ENCODE results near the gene CDS2. TPM values are rescaled to one million over a fixed set of nuclear protein-coding genes. Genes with fewer than 3 reads are reported as not detected.

Gene CDS2
- total RNA-seq, 4 donors from 2014 or later = 59.8 to 102 (median 73.9) TPM

DNA sequence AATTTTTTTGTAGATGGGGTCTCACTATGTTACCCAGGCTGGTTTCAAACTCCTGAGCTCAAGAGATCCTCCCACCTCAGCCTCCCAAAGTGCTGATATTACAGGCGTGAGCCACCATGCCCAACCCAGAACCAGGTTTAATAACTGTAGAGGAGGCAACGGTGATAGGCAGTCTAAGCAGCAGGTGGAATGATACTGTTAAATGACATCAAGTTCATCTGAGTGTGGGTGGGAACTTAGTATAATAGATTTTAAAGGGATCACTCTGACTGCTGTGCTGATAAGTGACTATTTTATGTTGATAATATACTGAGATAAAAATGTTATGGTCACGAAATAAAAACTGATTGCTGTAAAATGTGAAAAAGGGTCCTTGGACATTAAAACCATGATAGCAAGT is 38.1 kb upstream of the CDS2 start:
- TF ChIP-seq POLR2A (IDR thresholded peaks at IDR 0.05) (no peak), POLR2AphosphoS5 (IDR thresholded peaks at IDR 0.05) (no peak), EP300 (IDR thresholded peaks at IDR 0.05) (no peak)
- TF ChIP-seq, protein P1, sequence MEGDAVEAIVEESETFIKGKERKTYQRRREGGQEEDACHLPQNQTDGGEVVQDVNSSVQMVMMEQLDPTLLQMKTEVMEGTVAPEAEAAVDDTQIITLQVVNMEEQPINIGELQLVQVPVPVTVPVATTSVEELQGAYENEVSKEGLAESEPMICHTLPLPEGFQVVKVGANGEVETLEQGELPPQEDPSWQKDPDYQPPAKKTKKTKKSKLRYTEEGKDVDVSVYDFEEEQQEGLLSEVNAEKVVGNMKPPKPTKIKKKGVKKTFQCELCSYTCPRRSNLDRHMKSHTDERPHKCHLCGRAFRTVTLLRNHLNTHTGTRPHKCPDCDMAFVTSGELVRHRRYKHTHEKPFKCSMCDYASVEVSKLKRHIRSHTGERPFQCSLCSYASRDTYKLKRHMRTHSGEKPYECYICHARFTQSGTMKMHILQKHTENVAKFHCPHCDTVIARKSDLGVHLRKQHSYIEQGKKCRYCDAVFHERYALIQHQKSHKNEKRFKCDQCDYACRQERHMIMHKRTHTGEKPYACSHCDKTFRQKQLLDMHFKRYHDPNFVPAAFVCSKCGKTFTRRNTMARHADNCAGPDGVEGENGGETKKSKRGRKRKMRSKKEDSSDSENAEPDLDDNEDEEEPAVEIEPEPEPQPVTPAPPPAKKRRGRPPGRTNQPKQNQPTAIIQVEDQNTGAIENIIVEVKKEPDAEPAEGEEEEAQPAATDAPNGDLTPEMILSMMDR (IDR thresholded peaks at IDR 0.05) = no peak
- 83 to 96% methylated on average over 2 to 3 of the region's 3 CpGs for WGBS, 2 donors (ENCODE audit: low coverage in 1 of 2)
- H3K9me3 ChIP-seq = no peaks in the 10 kb centered on the region
- no peaks in the 10 kb centered on the region for H3K27me3 ChIP-seq
- H3K4me1 ChIP-seq = no peaks in the 10 kb centered on the region
- no peak for ATAC-seq
- H3K4me3 ChIP-seq = no peak overlapping the region
- no peak overlapping the region for H3K27ac ChIP-seq
- peaks cover 0 to 19% of the 10 kb centered on the region in 2 donors for H3K36me3 ChIP-seq

DNA sequence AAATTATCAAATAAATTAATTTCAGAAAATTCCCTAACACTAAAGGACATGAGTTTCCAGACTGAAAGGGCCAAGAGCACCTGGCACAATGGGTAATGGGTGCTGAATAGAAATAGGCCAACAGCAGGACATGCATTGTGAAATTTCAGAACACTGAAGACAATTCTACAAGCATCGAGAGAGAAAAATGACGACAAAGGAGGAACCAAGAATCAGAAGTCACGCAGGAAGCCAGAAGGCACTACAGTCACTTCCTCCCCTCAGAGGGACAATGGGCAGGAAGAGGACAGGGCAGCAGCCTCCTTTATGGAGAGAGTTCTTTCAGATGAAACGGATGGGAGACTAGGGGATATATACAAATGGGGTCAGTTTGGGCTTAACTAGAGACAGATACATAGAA is 36.6 kb upstream of the CDS2 start:
- H3K4me1 ChIP-seq = no peaks in the 10 kb centered on the region
- no peaks in the 10 kb centered on the region for H3K9me3 ChIP-seq
- H3K27ac ChIP-seq = peak overlapping the region in 2 of 4 donors; percentile 4 to 32
- peak; percentile 28 for ATAC-seq
- TF ChIP-seq EP300 (IDR thresholded peaks at IDR 0.05) = no peak
- TF ChIP-seq POLR2A (IDR thresholded peaks at IDR 0.05) = no peak
- TF ChIP-seq, protein P1 (IDR thresholded peaks at IDR 0.05) = no peak
- TF ChIP-seq POLR2AphosphoS5 (IDR thresholded peaks at IDR 0.05) = no peak
- H3K27me3 ChIP-seq = no peaks in the 10 kb centered on the region
- H3K36me3 ChIP-seq = peaks cover 0 to 32% of the 10 kb centered on the region in 2 donors
- WGBS, 2 donors (ENCODE audit: low coverage in 1 of 2) = 54 to 66% methylated on average over 4 of the region's 4 CpGs
- H3K4me3 ChIP-seq = no peak overlapping the region

DNA sequence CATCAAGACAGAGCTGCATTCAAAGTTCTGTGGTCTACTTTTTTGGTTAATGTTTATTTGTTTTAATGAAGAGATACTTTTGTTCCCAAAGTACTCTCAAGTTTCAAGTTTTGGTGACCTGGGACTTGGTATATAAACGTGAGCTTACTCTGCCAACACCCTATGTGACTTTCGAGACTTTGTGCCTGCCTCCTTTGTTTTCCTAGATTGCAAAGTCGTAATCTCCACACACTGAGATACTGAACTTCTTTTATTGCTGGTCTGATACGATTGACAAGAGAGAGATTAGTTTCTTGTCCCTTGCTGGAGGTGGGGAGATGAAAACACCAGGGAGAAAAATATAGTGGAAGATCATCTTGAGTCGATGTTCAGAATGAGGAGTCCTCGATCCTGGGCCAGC is 34.9 kb upstream of the CDS2 start:
- ATAC-seq = no peak
- Histone ChIP-seq H3K9me3 (no peaks in the 10 kb centered on the region), H3K27me3 (no peaks in the 10 kb centered on the region), H3K36me3 (peaks cover 0 to 49% of the 10 kb centered on the region in 2 donors), H3K4me1 (no peaks in the 10 kb centered on the region), H3K27ac (no peak overlapping the region), H3K4me3 (no peak overlapping the region)
- 83 to 92% methylated on average over 3 to 5 of the region's 6 CpGs for WGBS, 2 donors (ENCODE audit: low coverage in 1 of 2)
- no peak for TF ChIP-seq POLR2AphosphoS5 (IDR thresholded peaks at IDR 0.05)
- TF ChIP-seq POLR2A (IDR thresholded peaks at IDR 0.05) = no peak
- TF ChIP-seq, protein P1 (IDR thresholded peaks at IDR 0.05) = no peak
- no peak for TF ChIP-seq EP300 (IDR thresholded peaks at IDR 0.05)

DNA sequence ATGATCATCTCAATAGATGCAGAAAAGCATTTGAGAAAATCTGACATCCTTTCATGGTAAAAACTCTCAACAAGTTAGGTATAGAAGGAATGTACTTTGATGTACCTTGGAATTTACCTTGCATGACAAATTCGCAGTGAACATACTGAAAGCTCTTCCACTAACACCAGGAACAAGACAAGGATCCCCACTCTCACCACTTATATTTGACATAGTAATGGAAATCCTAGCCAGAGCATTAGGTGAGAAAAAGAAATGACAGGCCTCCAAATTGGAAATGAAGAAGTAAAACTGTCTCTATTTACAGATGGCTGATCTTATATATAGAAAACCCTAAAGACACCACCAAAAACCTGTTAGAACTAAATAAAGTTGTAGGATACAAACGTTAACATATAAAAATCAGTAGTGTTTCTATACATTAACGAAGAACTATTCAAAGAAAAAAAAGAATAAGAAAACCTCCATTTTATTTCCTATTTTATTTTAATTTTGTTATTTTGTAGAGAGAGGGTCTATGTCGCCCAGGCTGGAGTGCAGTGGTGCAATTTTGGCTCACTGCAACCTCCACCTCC is 34.0 kb upstream of the CDS2 start:
- Histone ChIP-seq H3K27ac (no peak overlapping the region), H3K4me1 (no peaks in the 10 kb centered on the region), H3K4me3 (no peak overlapping the region), H3K27me3 (no peaks in the 10 kb centered on the region), H3K9me3 (no peaks in the 10 kb centered on the region), H3K36me3 (peaks cover 0 to 59% of the 10 kb centered on the region in 2 donors)
- WGBS, 2 donors (ENCODE audit: low coverage in 1 of 2) = 69 to 77% methylated on average over 3 to 4 of the region's 4 CpGs
- TF ChIP-seq, protein P1 (IDR thresholded peaks at IDR 0.05) = no peak
- TF ChIP-seq POLR2AphosphoS5 (IDR thresholded peaks at IDR 0.05) = no peak
- TF ChIP-seq EP300 (IDR thresholded peaks at IDR 0.05) = no peak
- TF ChIP-seq POLR2A (IDR thresholded peaks at IDR 0.05) = no peak
- ATAC-seq = no peak

DNA sequence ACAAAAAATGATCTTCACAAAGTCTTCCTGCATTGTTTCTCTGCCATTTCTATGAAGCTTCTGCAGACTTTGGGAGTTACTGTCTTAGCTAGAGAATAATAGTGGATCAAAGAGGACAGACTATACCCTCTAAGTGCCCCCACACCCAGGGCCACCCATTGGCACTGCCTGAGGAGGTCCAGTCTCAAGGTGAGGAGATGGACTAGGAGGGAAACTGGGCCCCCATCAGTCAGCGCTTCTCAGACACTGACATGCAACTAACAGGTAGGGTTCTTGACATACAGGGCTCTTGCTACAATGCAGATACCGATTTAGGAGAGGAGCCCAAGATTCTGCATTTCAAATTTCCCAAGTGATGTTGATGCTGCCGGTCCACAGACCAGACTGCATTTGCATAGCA is 31.4 kb upstream of the CDS2 start:
- WGBS, 2 donors (ENCODE audit: low coverage in 1 of 2) = 67% methylated on average over 1 of the region's 3 CpGs; no CpG with 5 or more reads in 1 of the 2 donors
- Histone ChIP-seq H3K36me3 (peaks cover 0 to 85% of the 10 kb centered on the region in 2 donors), H3K27me3 (no peaks in the 10 kb centered on the region), H3K4me1 (peaks cover 0 to 1% (median 0%) of the 10 kb centered on the region in 3 donors), H3K4me3 (no peak overlapping the region), H3K9me3 (no peaks in the 10 kb centered on the region), H3K27ac (no peak overlapping the region)
- TF ChIP-seq POLR2AphosphoS5 (IDR thresholded peaks at IDR 0.05) (no peak), EP300 (IDR thresholded peaks at IDR 0.05) (no peak), POLR2A (IDR thresholded peaks at IDR 0.05) (no peak)
- TF ChIP-seq, protein P1 (IDR thresholded peaks at IDR 0.05) = no peak
- ATAC-seq = no peak
